GM12873 (cell line): ENCODE data around the gene XIRP1.

Experiments used
- CTCF ChIP-seq: IDR thresholded peaks from 2 replicates; pipeline ENCODE4 v1.5.1; 2012; ENCODE audit warnings: low read depth, mild to moderate bottlenecking, moderate library complexity, low read length, control low read depth; ENCODE audit not compliant: insufficient read depth; ENCODE audit errors: missing control alignments

Gene XIRP1

GRCh38 chr3:39177708-39178332 is 14.6 kb downstream of the XIRP1 start:
- TF ChIP-seq CTCF: no peak

GRCh38 chr3:39176025-39176714 is 16.2 kb downstream of the XIRP1 start:
- TF ChIP-seq CTCF: no peak

GRCh38 chr3:39173318-39174125 is 18.9 kb downstream of the XIRP1 start:
- TF ChIP-seq CTCF: no peak

GRCh38 chr3:39171860-39172259 is 20.5 kb downstream of the XIRP1 start:
- no peak for TF ChIP-seq CTCF

- no peak for TF ChIP-seq CTCF
Observed at GRCh38 chr3:39170461-39170860, 21.9 kb downstream of the XIRP1 start.

GRCh38 chr3:39169712-39170111 is 22.7 kb downstream of the XIRP1 start:
- TF ChIP-seq CTCF: no peak

- no peak for TF ChIP-seq CTCF
Observed at GRCh38 chr3:39168156-39168780, 24.1 kb downstream of the XIRP1 start.
